HG02981 (cell line): ENCODE measurements around the gene CD300A.

Experiments used
- ATAC-seq: cut with Tn5 transposase; IDR thresholded peaks from one replicate; pipeline ENCODE4 v1.9.1; 2021; ENCODE audit warnings: mild to moderate bottlenecking, moderate library complexity; ENCODE audit not compliant: unreplicated experiment

CD300A gene

DNA sequence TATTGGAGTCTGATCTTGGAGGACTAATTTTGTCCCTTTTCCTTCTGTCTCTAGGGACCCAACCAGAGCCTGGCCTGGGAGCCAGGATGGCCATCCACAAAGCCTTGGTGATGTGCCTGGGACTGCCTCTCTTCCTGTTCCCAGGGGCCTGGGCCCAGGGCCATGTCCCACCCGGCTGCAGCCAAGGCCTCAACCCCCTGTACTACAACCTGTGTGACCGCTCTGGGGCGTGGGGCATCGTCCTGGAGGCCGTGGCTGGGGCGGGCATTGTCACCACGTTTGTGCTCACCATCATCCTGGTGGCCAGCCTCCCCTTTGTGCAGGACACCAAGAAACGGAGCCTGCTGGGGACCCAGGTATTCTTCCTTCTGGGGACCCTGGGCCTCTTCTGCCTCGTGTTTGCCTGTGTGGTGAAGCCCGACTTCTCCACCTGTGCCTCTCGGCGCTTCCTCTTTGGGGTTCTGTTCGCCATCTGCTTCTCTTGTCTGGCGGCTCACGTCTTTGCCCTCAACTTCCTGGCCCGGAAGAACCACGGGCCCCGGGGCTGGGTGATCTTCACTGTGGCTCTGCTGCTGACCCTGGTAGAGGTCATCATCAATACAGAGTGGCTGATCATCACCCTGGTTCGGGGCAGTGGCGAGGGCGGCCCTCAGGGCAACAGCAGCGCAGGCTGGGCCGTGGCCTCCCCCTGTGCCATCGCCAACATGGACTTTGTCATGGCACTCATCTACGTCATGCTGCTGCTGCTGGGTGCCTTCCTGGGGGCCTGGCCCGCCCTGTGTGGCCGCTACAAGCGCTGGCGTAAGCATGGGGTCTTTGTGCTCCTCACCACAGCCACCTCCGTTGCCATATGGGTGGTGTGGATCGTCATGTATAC is 26.5 kb upstream of the CD300A start:
- no peak for ATAC-seq

DNA sequence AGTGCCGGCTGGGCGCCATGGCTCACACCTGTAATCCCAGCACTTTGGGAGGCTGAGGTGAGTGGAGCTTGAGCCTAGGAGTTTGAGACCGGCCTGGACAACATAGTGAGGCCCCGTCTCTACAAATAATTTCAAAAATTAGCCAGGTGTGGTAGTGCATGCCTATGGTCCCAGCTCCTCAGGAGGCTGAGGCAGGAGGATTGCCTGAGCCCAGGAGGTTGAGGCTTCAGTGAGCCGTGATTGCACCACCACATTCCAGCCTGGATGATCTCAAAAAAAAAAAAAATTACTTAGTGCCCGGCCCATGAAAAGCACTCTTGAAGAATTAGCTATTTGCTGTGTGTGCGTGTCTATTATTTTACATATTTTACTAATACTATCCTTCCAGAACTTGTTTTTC is 24.9 kb upstream of the CD300A start:
- no peak for ATAC-seq

DNA sequence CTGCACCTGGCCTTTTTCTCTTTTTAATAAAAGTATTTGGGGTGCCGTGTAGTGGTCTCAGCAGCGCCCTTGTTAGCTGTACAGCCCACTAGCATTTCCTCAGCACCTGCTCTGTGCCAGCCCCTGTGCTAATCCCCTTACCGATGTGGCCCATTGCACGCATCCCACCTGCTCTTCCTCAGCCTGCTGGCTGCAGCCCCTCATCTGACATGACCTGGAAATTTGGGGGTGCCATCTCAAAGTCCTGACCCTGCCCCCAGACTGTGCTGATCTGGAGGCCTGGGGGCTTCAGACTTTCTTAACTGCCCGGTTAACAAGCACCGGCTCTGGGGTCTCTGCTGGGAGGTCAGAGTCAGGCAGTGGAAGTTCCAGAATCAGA is 24.2 kb upstream of the CD300A start:
- ATAC-seq, result peak; percentile 4

DNA sequence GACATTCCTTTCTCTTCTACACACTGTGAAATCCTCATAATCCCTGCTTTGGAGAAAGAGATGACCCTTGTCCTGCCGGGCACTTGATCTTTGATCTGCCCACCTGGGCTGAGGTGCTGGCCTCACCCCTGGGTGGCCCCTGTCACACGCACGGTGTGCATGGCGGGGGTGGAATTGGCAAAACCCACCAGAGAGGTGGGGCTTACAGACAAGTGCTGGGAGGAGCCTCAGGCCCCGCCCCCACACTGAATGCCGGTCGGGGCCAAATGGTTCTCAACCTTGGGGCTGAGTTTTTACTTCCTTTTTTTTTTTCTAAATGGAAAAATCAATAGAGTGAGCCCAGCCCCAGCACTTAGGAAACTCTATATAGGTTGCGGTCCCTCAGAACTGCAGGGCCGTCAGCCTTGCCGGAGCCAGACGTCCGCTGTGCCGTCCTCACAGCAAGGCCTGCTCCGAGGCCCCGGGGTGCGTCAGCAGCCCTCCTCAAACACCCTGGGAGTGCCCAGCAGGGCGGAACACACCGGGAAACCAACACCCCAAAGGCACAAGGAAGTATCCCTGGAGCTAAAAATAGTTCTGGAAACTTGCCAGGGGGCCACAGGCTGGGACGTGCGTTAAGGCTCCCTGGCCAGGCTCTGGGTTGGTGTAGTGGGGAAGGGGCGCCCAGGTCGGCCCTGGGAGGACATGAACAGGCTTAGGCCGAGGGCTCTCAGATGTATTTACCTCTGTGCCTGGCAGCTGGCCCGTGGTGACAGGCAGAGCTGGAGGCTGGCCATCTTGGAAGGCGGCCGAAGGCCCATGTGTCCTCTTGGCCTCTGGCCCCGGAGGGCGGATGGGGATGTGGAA is 23.5 kb upstream of the CD300A start:
- ATAC-seq, result peak; percentile 58

DNA sequence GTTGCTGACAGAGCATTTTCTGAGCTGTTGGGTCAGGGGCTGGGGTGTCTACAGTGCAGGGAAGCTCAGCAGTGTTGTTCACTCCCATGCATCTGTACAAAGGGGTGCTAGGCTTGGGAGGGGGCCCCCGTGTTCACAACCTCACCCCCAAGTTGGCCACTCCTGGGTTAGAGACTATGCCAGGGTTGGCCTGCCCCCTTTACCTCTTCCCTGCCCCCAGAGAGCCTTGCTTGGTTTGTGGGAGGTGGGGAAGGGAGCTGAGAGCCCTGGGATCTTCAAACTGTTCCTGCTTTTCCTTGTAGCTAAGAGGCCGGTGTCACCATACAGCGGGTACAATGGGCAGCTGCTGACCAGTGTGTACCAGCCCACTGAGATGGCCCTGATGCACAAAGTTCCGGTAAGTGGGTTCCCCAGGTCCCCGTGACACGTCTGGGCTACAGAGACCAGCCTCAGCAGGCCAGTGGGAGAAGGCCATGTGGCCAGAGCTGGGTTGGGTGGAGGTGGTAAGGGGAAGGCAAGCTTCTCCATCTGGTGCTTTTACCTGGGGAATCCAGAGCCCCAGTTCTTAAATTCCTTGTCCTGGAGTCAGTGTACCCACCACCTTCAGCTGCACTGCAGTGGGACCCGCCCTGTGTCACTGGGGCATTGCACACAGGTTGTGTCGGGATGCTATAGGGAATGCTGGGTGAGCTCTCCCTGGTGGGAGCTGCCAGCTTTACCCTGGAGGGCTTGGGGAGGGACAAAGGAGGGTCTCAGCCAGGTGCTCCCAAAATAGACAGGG is 22.7 kb upstream of the CD300A start:
- ATAC-seq, result no peak

DNA sequence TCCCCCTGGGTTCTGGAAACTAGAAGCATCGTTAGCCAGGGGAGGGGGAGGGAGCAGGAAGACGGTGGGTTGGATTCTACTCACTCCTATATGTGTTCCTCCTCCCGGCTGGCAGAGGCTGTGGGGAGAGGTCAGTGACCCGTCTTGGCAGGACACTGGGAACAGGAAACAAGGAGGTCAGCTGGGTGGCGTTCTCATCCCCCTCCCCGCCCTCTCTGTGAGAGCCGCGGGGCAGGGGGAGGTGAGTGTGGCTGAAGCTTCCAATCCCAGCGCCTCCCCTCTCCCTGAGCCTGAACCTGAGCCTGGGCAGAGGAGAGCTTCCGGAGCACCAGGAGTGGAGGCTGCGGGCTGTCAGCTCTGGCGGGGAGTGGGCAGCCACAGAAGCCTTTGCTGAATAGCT is 22.0 kb upstream of the CD300A start:
- no peak for ATAC-seq

DNA sequence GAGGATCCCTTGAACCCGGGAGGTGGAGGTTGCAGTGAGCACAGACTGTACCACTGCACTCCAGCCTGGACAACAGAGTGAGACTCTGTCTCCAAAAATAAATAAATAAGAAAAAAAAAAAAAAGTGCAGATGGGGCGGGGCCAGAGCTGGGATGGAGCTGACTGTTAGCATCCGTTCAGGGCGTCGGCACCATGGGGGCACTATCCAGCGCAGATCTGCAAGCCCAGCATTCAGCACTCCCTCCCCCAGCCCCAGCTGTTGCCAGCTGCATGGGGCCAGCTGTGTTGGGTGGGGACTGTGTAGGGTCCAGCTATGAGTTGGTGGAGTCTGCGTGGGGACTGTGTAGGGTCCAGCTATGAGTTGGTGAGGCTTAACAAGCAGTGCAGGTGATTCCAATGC is 21.3 kb upstream of the CD300A start:
- no peak for ATAC-seq

DNA sequence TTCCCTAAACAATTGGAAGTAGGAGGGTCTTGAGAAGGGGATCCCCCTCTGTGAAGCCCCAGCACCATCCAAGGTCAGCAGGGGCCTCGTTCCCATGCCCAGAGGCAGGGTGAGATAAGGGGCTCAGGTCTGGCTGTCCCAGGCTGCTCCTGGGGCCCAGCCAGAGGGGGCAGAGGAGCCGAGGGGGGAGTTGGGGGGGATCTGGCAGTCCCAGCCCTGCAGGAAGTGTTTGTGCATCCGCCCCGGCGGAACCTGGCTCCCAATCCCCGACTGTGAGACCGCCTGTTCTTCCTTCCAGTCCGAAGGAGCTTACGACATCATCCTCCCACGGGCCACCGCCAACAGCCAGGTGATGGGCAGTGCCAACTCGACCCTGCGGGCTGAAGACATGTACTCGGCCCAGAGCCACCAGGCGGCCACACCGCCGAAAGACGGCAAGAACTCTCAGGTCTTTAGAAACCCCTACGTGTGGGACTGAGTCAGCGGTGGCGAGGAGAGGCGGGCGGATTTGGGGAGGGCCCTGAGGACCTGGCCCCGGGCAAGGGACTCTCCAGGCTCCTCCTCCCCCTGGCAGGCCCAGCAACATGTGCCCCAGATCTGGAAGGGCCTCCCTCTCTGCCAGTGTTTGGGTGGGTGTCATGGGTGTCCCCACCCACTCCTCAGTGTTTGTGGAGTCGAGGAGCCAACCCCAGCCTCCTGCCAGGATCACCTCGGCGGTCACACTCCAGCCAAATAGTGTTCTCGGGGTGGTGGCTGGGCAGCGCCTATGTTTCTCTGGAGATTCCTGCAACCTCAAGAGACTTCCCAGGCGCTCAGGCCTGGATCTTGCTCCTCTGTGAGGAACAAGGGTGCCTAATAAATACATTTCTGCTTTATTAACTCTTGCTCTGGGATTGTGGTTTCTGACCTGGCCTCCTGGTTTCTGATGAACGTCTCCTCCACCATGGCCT is 19.6 kb upstream of the CD300A start:
- ATAC-seq, result no peak

DNA sequence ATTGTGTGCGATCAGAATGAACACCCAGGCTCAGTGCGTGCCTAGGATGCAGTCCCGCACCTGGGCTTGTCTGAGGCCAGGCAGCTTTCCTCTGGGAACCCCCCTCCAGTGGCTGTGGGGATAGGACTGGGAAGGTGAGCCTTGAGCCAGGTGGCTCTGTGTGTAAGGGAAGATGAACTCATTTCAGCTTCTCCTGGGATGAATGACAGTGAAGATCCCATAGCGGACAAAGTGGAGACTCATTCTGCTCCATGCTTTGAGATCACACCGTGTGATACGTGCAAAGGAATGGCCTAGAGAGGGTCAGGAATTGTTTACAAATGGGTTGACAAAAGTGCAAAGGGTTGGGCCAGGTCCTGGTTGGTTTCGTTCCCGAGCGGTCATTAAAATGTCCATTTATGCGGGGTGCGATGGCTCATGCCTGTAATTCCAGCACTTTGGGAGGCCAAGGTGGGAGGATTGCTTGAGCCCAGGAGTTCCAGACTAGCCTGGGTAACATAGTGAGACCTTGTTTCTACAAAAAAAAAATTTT is 18.7 kb upstream of the CD300A start:
- no peak for ATAC-seq

DNA sequence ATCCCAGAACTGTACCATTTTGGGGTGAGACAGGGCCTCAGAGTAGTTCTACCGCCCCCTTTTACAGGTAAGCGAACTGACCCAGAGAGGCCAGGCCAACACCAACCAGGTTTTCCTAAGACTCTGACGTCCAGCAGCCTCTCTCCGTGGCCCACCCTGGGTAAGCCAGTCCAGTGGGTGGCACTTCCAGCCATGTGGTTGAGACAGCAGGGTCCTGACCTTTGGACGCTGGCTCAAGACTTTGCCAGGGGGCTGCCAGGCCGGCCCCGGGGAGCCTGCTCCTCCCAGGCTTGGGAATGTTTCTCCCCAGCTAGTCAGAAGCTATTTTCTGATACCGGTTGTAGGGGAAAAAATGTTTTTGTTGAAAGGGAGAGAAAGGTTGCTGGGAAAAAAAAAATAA is 17.7 kb upstream of the CD300A start:
- no peak for ATAC-seq

DNA sequence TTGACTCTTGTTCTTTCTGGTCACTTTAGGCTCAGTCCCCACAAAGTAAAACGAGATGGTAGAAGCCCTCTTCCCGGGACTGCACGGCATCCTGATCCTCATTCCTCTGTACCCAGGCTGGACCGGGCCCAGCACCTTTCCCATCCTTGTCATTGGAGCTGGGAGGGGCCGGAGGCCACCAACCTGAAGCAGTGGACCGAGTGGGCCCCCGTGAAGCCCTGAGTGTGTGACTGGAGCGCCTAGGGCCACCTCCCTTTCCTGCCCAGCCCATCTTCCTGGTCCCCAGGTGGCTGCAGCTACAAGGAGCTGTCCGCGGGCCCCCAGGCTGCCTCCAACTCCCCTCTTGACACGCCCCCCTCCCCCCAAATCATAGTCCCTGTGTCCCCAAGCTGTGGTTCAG is 17.1 kb upstream of the CD300A start:
- ATAC-seq, result no peak

DNA sequence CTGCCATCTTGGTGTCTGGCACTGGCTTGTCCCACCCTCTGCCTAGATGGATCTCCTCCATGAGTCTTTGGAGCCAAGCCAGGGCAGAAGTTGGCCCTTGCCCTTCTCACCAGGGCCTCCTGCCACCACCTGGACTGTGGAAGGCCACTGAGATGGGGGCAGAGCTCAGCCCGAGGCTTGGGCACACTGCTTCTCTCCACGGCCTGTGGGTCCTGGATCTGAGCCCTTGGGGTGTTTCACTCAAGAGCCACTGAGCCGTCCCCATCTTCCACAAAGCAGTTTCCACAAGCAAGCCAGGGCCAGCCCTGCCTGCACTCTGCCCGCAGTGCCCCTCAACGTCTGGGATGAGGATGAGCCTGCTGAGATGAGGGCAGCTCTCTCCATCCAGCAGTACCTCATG is 16.7 kb upstream of the CD300A start:
- no peak for ATAC-seq

DNA sequence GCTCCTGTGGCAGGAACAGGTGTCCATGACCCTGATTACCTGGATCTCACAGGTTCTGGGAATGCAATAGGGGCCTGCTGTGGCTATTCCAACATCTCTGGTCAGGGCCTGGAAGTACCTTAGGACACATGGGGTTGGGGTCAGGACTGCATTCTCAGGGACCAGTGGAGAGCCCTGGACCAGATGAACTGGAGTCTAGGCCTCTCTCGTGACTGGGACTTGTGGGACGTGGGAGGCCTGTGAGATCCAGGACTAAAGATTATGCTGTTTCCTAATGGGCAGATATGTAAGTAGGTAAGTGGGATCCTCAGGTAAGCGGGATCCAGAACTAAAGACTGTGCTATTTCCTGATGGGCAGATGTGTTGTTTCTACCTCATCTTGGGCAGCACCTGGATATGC is 16.2 kb upstream of the CD300A start:
- no peak for ATAC-seq

DNA sequence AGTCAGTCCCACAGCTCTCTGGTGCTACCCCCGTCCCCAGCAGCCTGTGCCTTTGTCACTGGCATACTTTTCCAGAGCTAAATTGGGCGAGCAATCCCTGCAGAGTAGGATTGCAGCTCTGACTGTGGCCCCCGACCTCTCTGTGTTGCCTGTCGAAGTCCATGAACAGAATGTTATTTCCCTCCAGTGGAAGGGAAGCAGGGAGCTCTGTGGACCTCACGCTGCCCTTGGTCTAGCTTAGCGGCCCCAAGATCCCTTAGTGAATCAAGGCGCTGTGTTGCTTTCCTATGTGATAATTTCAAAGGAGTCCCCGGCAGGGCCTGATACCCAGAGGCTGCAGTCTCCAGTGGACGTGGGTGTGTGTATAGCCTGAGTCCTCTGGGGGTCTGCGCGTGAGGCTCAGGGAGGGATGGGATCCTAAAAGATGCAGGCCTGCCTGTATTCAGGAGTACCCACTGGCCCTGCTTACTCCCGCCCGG is 15.5 kb upstream of the CD300A start:
- no peak for ATAC-seq

DNA sequence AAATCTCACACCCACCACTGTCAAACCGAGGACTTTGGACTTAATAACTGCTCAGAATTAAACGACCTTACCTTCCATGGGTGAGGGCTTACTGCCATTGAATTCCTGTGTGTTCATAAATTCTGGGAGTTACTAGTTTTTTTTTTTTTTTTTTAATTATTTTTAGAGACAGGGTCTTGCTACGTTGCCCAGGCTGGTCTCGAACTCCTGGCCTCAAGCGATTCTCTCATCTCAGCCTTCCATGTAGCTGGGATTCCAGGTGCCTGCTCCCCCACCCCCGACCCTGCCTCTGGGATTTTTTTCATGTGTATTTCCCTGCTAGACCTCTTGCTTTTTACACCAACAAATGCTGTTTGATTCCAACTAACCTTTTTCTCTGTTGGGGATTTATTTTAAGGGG is 14.9 kb upstream of the CD300A start:
- no peak for ATAC-seq

DNA sequence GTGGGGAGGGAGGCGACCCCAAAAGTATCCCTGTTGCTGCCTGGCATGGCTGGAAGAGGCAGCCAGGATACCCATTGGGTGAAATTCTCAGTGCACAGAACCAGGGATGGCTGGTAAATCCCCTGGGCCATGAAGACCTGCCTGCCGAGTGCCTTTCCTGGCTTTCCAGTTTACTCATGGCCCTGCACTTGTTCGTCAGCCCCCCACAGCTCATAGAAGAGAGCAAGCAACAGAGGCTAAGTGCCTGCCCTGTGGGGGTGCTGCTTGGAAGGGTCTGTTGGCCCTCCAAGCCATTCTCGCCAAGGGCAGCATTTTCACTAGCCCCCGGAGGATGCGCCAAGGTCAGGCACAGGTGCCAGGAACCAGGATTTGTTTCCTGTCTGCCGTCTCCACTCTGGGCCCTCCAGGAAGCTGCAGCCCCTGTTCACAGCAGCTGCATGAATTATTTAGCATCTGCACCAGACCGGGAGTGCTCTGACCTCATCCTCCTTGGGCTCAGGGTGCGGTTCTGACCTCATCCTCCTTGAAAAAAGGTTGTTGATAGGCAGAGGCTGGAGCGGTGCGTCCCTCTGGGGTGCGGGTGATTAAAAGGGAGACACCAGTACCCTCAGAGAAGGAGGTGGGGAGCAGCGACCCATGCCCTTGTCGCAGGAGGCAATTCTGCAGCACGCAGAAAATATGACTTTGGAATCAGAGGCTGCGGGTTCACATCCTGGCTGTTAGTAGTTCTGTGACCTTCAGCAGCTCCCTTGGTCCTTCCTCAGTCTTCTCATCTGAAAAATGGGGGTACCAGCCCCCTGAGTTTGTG is 14.2 kb upstream of the CD300A start:
- ATAC-seq, result no peak

DNA sequence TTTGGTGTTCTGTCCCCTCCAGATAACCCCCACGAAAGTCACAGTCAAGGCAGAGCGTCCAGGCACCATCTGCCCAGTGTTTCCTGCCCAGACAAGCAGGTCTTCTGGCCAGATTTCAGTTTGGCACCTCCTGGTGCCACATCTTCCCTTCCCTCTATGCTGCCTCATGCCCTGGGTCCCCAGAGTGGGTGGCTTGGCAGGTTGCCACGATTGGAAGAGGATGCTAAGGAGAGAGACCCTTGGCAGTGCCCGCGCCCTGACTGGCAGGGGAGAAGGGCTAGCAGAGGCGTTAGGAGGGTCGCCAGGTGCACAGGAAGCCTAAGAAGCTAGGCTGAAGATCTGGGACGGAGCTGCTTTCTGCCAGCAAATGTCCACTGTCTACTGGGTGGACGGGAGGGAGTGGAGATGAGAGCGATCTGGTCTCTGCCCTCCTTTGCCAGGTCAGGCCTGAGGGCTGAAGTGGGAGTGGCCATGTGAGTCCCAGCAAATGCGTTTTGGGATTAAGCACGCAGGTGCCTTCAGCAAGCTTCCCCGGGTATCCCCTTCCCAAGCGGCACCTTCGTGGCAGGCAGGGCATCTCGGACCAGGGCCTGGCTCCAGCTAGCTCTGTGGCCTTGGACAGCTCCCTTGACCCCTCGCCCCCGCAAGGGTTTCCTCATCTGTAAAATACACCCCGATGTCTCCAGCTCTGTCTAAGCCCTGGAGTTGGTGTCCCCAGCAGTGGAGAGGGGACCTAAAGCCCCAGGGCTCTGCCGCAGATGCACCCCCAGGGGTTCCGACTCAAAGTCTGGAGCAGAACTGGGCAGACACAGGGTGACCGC is 13.4 kb upstream of the CD300A start:
- no peak for ATAC-seq

DNA sequence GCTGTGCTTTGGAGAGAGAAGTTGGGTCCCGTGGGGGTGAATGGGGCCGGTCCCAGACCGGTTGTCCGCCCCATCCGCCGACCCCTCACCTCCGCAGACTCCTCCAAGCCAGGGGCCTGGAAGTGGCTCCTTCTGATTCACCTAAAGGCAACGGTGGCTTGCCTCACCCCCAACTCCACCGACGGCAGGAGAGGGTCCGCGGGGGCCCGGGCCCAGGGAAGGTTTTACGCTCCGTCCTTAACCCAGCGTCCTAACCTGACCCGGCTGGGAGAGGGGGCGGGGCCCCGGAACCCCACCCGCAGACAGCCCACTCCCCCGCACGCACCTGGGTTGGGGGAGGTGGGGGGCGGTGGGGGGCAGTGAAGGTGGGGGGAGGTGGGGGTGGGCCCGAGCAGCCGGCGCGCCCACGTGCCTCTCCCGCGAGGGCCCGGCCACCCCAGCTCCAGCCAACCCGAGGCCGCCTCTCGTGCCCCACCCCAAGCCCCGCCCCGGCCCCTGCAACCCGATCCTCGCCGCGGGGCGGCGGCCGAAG is 12.7 kb upstream of the CD300A start:
- no peak for ATAC-seq
